Neural cell (in vitro differentiated cells): ENCODE measurements around the gene TMED3.

Experiments
- CTCF ChIP-seq: fragments of 450-650 bp; IDR thresholded peaks from 2 replicates; pipeline ENCODE4 v1.5.1; 2014; ENCODE audit warnings: antibody characterized with exemption, mild to moderate bottlenecking, moderate library complexity; ENCODE audit not compliant: poor library complexity, severe bottlenecking
- EP300 ChIP-seq: fragments of 450-650 bp; conservative IDR thresholded peaks from 2 replicates; pipeline ENCODE4 v1.6.1; 2014; ENCODE audit warnings: antibody characterized with exemption, mild to moderate bottlenecking, moderate library complexity; ENCODE audit not compliant: poor library complexity, severe bottlenecking
- POLR2AphosphoS5 ChIP-seq: IDR thresholded peaks from 2 replicates; pipeline ENCODE4 v1.6.1; 2012
- RAD21 ChIP-seq: fragments of 450-650 bp; conservative IDR thresholded peaks from 2 replicates; pipeline ENCODE4 v1.6.1; 2014; ENCODE audit warnings: antibody characterized with exemption, mild to moderate bottlenecking, moderate library complexity

DNA sequence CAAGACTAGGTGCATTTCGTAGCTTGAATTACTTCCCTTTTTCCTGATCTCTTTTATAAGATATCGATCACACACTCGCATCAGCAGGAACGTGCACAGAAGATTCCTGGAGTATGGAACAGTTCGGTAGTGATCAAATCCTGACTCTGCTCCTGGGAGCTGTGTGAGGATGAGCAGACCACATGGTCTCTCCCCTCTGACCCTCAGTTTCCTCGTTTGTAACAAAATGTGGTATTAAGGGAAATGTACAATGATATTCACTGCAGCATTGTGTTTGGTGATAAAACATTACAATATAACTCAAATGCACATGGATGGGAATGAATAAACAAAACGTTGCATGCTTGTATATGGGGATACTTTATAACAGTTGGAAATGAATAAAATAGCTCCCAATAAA is 26.7 kb downstream of the TMED3 start:
- no peak for TF ChIP-seq CTCF
- TF ChIP-seq POLR2AphosphoS5: no peak
- TF ChIP-seq RAD21: no peak
- TF ChIP-seq EP300: no peak
